Measurements from ENCODE around the gene TTC7B. TPM values are rescaled to one million over a fixed set of nuclear protein-coding genes. Genes with fewer than 3 reads are reported as not detected.

TTC7B gene
- total and polyA plus RNA-seq, 2 donors (not counting 1 experiment from before 2014, with no cell fraction given): 18.8 to 37.5 TPM

GRCh38 chr14:90813442-90813841, 2.8 kb downstream of the TTC7B start:
- Histone ChIP-seq H2AFZ (ENCODE audit: low read length) (no peak overlapping the region), H3K27ac (ENCODE audit: insufficient read depth, low read length) (no peak overlapping the region), H4K20me1 (ENCODE audit: control insufficient read depth, extremely low read depth, insufficient read depth, low read length) (no peaks in the 10 kb centered on the region), H3K27me3 (ENCODE audit: control insufficient read depth, insufficient read depth, low read length) (no peaks in the 10 kb centered on the region), H3K9me3 (ENCODE audit: control insufficient read depth, insufficient read depth, low read depth, low read length) (no peaks in the 10 kb centered on the region), H3K4me2 (ENCODE audit: extremely low read depth, insufficient read depth, low read length) (no peak overlapping the region), H3K4me1 (ENCODE audit: control insufficient read depth, extremely low read depth, insufficient read depth, low read length) (peaks cover 4% of the 10 kb centered on the region), H3K79me2 (ENCODE audit: control insufficient read depth, insufficient read depth, low read length) (peaks cover 6% of the 10 kb centered on the region), H3K36me3 (ENCODE audit: control insufficient read depth, insufficient read depth, low read length) (no peaks in the 10 kb centered on the region), H3K9ac (ENCODE audit: insufficient read depth, low read length) (no peak overlapping the region), H3K4me3 (replicated peaks in 1 of 4; ENCODE audit: control extremely low read depth in 1 of 4, insufficient read depth in 1 of 4, low read depth in 3 of 4, low read length in 4 of 4) (no peak overlapping the region)
- no peak for DNase-seq (ENCODE audit: low read depth in 2 of 2)
- TF ChIP-seq EZH2 (IDR thresholded peaks at IDR 0.05; ENCODE audit: low read length, missing control alignments): no peak
- no peak for TF ChIP-seq CTCF (conservative IDR thresholded peaks at IDR 0.05 in 1 of 2, IDR thresholded peaks at IDR 0.05 in 1 of 2; ENCODE audit: low read depth in 1 of 2, low read length in 2 of 2)

- H3K79me2 ChIP-seq (ENCODE audit: control insufficient read depth, insufficient read depth, low read length): peaks cover 6% of the 10 kb centered on the region
- no peak overlapping the region for H3K9ac ChIP-seq (ENCODE audit: insufficient read depth, low read length)
- peaks cover 4% of the 10 kb centered on the region for H3K4me1 ChIP-seq (ENCODE audit: control insufficient read depth, extremely low read depth, insufficient read depth, low read length)
- no peak for DNase-seq (ENCODE audit: low read depth in 2 of 2)
- H3K27ac ChIP-seq (ENCODE audit: insufficient read depth, low read length): no peak overlapping the region
- H2AFZ ChIP-seq (ENCODE audit: low read length): no peak overlapping the region
- no peaks in the 10 kb centered on the region for H3K27me3 ChIP-seq (ENCODE audit: control insufficient read depth, insufficient read depth, low read length)
- no peak for TF ChIP-seq CTCF (conservative IDR thresholded peaks at IDR 0.05 in 1 of 2, IDR thresholded peaks at IDR 0.05 in 1 of 2; ENCODE audit: low read depth in 1 of 2, low read length in 2 of 2)
- no peak for TF ChIP-seq EZH2 (IDR thresholded peaks at IDR 0.05; ENCODE audit: low read length, missing control alignments)
- H3K4me2 ChIP-seq (ENCODE audit: extremely low read depth, insufficient read depth, low read length): no peak overlapping the region
- no peaks in the 10 kb centered on the region for H4K20me1 ChIP-seq (ENCODE audit: control insufficient read depth, extremely low read depth, insufficient read depth, low read length)
- no peaks in the 10 kb centered on the region for H3K36me3 ChIP-seq (ENCODE audit: control insufficient read depth, insufficient read depth, low read length)
- H3K9me3 ChIP-seq (ENCODE audit: control insufficient read depth, insufficient read depth, low read depth, low read length): no peaks in the 10 kb centered on the region
- no peak overlapping the region for H3K4me3 ChIP-seq (replicated peaks in 1 of 4; ENCODE audit: control extremely low read depth in 1 of 4, insufficient read depth in 1 of 4, low read depth in 3 of 4, low read length in 4 of 4)
Observed at GRCh38 chr14:90812109-90812508, 4.1 kb downstream of the TTC7B start.

- Histone ChIP-seq H3K79me2 (ENCODE audit: control insufficient read depth, insufficient read depth, low read length) (peaks cover 6% of the 10 kb centered on the region), H3K4me1 (ENCODE audit: control insufficient read depth, extremely low read depth, insufficient read depth, low read length) (peaks cover 4% of the 10 kb centered on the region), H3K4me3 (replicated peaks in 1 of 4; ENCODE audit: control extremely low read depth in 1 of 4, insufficient read depth in 1 of 4, low read depth in 3 of 4, low read length in 4 of 4) (no peak overlapping the region)
Observed at GRCh38 chr14:90811641-90812040, 4.6 kb downstream of the TTC7B start.

More at GRCh38 chr14:90811641-90812040, 4.6 kb downstream of the TTC7B start:
- Histone ChIP-seq H3K36me3 (ENCODE audit: control insufficient read depth, insufficient read depth, low read length) (no peaks in the 10 kb centered on the region), H3K9ac (ENCODE audit: insufficient read depth, low read length) (no peak overlapping the region), H3K4me2 (ENCODE audit: extremely low read depth, insufficient read depth, low read length) (no peak overlapping the region), H4K20me1 (ENCODE audit: control insufficient read depth, extremely low read depth, insufficient read depth, low read length) (no peaks in the 10 kb centered on the region), H3K27me3 (ENCODE audit: control insufficient read depth, insufficient read depth, low read length) (no peaks in the 10 kb centered on the region), H2AFZ (ENCODE audit: low read length) (no peak overlapping the region), H3K9me3 (ENCODE audit: control insufficient read depth, insufficient read depth, low read depth, low read length) (no peaks in the 10 kb centered on the region), H3K27ac (ENCODE audit: insufficient read depth, low read length) (no peak overlapping the region)
- DNase-seq (ENCODE audit: low read depth in 2 of 2): no peak
- TF ChIP-seq EZH2 (IDR thresholded peaks at IDR 0.05; ENCODE audit: low read length, missing control alignments): no peak
- TF ChIP-seq CTCF (conservative IDR thresholded peaks at IDR 0.05 in 1 of 2, IDR thresholded peaks at IDR 0.05 in 1 of 2; ENCODE audit: low read depth in 1 of 2, low read length in 2 of 2): no peak

Measured in fibroblast of lung (primary cell).